Epidermal melanocyte (primary cell): ENCODE measurements around the gene MAPRE2.

Source experiments
- DNase-seq: peaks from one replicate; pipeline ENCODE4 v3.0.0; 2011; ENCODE audit warnings: low spot score; ENCODE audit not compliant: insufficient read length

MAPRE2 gene

DNA sequence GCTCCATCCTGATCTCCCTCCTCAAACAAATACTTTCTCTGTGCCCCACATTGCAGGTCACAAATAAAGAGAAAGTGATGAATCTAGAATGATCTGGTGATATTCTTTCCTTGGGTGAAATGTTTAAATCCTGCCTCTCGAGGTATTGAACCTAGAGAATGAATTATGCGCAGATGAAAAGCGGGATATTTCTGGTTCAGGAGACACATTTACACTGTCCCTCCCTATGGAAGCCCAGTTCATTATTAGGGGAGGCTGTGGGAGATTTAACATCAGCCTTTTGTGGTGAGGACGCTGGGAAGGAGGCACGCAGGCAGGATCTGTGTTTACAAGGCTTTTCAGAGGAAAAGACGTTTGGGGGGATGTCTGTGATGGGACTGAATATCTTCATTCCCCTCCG is 20.6 kb downstream of the MAPRE2 start:
- no peak for DNase-seq

- DNase-seq: no peak
Measured at GRCh38 chr18:35062408-35062807, 21.2 kb downstream of the MAPRE2 start.

DNA sequence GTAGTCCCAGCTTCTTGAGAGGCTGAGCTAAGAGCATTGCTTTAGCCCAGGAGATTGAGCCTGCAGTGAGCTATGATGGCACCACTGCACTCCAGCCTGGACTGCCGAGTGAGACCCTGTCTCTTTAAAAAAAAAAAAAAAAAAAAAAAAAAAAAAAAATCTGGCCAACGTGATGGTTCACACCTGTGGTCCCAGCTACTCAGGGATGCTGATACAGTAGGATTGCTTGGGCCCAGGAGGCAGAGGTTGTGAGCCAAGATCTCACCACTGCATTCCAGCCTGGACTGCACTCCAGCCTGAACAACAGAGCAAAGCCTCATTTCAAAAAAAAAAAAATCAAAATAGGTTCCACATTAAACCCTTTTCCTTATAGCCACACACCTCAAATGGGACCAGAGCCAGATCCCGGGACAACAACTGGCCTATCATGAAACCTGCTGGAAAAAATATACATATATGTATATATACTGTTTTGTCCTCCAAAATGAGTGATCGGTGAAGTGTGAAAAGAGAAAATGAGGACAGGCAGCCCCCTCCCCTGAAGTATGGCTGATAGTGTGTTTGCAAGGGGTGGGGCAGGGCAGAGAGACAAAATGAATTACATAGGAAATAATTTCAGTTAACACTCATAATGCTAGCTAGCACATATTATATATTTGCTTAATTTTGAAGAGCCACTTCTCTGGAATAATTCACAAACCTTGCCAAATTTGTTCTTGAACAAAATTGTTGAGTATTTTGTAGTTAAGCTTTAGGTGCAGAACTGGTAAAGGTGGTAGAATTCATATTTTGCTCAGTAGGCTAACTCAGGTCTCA is 22.9 kb downstream of the MAPRE2 start:
- DNase-seq: no peak

GRCh38 chr18:35067454-35067853 is 26.2 kb downstream of the MAPRE2 start:
- no peak for DNase-seq

- DNase-seq: no peak
Measured at GRCh38 chr18:35071819-35072247, 30.6 kb downstream of the MAPRE2 start.

DNA sequence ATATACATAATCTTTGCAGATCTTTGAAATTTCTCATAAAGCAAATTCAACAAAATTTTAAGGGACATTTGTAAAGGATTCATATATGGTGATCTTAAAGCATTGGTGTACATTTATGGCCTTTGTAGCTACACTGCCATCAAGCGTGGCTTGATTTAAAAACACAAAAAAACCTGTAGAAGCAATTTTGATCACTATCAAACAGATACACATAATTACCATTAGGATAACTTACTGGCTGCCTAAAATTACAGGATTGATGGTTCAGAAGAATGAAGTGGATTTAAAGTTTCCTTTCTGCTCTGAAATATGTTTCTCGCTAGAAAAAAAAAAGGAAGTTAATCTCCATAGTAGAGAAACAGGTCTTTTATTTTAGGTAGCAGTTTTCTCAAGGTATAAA is 31.4 kb downstream of the MAPRE2 start:
- no peak for DNase-seq

GRCh38 chr18:35073186-35074105 is 32.2 kb downstream of the MAPRE2 start:
- no peak for DNase-seq

DNA sequence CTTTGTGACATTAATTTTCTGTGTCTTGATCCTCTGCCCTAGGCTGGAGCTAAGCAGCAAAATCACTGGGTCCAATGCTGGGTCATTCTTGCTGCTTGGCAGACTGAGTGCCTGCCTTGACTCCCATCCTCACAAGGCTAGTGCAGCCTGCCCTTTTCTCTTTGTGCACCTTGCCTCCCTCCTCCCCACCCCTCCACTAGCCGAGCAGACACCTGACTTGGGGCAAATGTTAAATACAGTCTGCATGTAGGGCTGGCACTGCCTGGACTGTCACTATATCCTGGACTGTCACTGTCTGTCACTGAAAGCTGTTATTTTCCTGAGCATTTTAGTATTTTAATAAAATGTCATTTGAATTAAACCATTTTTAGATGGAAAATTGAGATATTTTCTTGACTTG is 33.4 kb downstream of the MAPRE2 start:
- no peak for DNase-seq

- DNase-seq: no peak
Measured at GRCh38 chr18:35075132-35075531, 33.9 kb downstream of the MAPRE2 start.

- DNase-seq: no peak
Measured at GRCh38 chr18:35076135-35076924, 35.1 kb downstream of the MAPRE2 start.

DNA sequence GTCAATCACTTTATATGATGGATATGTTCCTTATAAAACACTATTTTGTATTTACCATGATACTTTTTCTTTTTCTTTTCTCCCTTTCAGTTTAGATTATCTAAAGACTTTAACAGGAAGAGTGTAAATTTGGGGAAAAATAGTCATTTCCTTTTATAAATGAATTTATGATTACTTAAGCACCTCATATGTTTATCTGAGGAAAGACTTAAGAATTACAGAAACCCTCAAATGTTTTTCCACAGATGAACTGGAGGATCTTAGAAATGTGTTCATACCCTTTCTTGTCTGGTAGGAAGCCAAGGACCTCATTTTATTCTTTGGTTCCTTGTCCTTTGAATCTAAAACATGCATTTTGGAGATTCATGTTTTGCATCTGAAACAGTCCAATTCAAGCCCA is 36.7 kb downstream of the MAPRE2 start:
- DNase-seq: no peak

DNA sequence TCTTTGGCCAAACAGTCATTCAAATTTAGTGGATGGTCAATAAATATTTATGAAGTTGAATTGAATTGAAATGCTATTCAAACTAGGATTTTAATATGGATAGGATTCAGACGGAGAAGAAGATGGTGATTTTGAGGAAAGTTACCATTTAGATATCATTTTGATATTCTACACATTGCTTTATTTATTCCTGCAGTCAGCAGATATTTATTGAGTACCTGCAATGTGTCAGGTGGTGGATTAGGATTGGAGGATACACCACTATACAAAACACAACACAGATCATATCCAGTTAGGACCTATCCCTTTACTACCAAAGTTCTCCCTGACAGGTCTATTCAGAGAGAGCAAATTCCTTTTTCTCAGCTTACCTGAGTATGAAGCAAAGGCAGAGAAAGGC is 38.8 kb downstream of the MAPRE2 start:
- no peak for DNase-seq

DNA sequence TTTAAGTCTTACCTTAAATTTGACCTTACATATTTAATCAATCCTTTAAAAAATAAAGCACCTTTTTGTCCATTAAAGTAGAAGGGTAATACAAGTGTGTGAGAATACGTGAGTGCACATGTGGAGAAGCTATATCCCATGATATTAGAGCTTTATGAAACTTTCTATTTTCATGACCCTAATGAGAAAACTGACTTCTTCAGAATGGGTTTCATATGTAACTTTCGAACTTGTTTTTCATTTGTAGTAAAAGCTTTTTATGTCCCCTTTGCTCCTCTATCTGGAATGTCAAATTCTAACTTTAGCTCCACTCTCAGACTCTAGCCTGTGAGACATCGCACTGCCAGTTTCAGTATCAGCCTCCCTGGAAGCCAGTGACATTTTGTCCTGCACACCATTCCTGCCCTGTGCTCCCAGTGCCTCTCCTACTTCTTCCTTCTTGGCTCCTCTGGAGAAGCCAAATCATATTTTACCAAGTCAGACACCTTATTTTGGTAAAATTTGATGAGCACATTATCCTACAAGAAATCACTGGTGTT is 42.0 kb downstream of the MAPRE2 start:
- DNase-seq: no peak

DNA sequence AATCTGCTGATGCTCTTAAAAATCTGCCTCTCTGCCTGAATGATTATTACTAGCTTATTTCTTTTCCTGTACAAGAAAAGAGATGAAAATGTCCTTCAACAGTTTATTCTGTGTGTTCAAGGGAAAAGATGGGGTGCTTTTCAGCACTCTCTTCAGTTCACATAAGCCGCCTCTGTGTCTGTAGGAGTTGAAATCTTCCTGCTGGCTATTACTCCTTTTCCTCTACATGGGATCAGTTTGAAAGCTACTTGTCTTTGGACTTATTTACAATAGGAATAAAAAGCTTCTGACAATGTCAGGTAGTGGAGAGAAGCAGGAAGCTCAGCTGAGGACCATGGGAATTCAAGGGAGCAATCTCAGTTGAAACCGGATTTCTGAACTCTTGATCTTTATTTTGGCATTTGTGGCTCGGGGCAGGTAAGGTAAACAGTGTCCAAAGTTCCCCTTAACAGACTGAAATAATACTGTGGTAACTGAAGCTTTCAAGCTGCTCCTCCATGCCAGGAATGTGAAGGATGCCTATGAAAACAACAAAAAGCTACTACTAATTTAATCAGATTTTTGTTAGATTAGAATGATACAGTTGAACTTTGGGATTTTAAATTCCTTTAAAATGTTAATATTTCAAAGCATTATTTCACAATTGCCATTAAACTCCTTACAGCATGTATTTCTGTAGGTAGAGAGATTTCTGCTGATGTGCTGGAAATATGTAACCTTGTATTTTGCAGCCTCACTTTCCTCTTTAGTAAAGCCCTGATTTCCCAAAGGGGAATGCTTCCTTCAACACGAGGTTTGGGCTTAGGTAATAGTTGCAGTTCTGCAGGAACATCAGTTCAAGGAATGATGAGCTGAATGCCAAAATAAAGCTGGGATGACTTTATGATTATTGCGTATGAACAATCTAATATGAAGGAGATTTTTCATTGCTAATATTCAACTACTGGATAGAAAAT is 43.6 kb downstream of the MAPRE2 start:
- no peak for DNase-seq

DNA sequence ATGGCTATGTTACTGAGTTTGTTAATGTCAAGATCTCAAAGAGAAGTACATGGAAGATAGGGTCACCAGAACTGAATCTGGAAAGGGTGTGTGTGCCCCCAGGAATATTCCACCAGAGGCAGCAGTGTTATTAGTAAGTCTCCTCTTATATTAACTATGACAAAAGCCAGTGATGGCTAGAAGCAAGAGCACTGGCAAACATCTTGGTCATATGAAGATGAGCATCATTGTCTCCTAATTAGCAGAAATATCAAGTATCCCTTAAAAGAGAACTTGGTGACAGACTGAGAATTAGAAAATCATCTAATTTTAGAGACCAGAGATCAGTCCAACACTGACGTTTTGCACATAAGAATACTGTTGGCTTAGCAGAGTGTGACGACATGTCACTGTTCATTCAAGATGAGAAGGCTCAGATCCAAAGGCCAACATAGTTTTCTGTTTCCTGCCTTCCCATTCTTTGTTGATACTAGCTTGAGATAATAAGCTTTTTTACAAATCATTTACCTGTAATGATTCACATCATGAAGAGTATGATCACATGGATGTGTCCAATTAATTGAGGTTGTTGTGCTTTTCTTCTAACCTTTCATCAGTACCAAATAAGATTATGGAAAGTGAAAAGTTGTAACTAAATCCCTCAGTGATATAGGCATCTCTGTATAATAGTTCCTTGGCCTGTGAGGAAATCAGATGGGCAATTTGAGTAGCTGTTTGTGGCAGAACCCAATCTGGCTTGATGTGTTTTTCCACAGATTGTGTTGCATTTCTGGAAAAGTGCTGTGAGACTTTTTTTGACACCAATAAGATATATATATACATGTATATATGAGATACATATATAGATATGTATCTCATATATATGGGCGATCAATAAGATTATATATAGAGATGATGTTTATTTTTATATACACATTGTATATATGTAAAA is 44.5 kb downstream of the MAPRE2 start:
- DNase-seq: no peak

DNA sequence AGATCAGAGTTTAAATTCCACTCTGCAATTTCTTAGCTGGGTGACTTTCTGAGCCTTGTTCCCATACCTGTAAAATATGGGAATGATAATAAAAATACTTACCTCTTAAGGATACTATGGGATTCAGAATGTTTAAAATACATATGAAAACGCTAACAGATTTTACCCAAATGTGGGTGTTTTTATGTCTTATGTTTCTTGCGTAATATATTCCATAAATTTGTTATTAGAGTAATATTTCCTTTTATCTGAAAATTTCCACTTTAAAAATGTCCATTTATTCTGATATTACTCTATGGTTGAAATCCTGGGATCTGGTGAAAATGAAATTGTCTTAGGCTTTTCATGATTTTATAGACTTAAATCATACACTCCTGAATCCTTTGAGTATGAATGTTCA is 45.5 kb downstream of the MAPRE2 start:
- DNase-seq: no peak

- no peak for DNase-seq
Measured at GRCh38 chr18:35087726-35088125, 46.5 kb downstream of the MAPRE2 start.

- DNase-seq: no peak
Measured at GRCh38 chr18:35088921-35089320, 47.7 kb downstream of the MAPRE2 start.

GRCh38 chr18:35089382-35089781 is 48.2 kb downstream of the MAPRE2 start:
- no peak for DNase-seq
